HG02571 (cell line): ENCODE measurements around the gene CTIF.

Source experiments
- ATAC-seq: cut with Tn5 transposase; IDR thresholded peaks from one replicate; pipeline ENCODE4 v1.9.1; 2021; ENCODE audit warnings: mild to moderate bottlenecking, moderate library complexity; ENCODE audit not compliant: unreplicated experiment

CTIF gene

DNA sequence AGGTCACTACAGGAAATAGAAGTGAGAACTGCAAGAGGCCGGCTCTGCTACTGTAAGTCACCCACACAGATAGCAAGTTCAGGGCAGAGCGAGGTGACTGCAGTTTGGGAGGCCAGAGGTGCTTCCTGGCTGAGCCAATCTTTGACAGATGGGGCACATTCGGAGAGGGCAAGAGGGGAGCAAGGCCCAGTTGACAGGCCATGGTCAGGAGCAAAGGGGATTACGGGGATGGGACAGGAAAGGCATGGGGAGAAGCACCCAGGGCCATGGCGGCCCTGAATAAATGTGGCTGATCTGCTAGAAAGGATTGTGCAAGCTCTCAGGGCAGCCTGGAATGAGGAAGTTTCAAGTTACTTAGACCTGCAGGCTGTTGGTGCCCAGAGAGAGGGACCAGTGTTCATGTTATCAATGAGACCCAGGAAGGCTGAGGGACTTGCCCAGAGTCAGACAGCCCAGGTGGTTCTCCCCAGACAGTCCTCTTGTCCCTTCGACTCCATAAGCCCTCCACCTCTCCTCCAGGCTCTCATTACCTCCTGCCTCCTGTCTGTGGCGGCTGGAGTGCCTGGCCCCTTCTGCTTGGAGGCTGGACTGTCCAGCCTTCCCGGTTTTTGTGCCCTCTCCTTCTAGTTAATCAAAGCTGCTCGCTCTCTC, 123.3 kb downstream of the CTIF start:
- ATAC-seq: no peak

DNA sequence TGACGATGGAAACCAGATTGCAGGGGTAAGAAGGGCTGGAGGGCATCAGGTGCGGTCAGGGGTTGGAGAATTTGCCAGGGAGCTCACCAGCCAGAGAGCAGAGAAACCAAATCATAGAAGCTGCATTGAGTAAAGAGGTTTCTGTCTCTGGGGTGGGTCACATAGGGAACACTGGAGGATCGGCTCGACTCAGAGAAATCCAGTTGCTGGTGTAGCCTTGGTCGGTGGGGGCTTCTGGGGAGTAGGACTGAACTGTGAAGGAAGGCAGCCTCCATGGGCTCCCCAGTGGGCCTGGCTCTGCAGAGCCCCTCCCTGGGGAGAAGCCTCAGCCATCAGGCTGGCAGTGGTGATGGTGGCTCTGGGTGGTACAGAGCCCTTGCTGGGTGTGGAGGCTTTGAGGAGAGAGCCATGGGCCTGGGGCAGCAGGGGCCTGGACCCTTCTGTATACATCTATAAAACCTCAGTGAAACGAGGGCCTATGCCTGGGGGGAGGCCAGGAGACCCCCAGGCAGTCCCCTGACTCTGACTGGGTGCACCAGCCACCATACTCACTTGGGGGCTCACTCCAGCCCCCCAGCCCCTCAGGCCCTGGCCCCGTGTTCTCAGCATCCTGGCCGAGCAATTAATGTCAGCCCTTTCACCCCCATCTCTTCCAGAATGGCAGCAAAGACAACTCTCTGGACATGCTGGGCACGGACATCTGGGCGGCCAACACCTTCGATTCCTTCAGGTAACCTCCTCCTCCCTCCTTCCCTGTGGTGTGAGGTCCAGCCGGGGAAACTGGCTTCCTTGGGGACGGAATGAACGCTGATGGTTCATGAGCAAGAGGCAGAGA, 124.5 kb downstream of the CTIF start:
- no peak for ATAC-seq

DNA sequence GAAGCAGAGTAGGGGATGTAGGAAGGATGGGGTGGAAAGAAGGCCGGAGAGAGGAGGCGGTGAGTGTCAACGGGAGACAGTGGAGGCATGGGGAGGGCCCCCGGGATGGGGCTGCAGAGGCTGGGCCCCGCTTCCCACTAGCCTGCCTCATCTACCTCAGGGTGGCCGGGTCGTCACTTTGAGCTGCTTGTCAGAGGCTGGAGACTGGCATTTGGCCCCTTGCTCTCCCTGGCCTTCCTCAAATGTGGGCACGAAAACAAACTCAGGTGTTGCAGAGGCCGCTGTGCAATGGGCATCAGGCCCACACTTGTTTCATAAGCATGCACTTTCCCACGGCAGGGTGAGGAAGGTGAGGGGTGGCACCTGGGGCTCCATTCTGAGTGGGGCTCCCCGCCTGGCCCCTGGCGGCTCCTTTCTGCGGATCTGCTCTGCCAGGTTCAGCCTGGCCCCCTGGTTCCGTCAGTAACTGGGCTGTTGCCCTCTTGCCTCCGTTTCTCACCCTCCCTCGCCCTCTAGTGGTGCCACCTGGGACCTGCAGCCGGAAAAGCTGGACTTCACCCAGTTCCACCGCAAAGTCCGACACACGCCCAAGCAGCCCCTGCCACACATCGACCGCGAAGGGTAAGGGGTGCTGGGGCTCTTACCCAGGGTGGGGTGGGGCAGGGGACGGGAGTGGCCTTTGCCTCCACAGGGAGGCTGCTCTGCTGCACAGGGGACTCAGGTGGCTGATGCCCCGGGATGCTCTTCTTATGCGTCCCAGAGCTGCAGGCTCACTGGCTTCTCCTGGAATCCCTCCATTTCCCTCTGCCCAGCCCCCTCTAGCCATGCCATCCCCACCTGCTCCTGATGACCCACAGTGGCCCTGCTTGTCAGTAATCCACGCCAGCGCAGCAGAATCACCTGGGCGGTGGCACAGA, 125.4 kb downstream of the CTIF start:
- ATAC-seq: no peak

DNA sequence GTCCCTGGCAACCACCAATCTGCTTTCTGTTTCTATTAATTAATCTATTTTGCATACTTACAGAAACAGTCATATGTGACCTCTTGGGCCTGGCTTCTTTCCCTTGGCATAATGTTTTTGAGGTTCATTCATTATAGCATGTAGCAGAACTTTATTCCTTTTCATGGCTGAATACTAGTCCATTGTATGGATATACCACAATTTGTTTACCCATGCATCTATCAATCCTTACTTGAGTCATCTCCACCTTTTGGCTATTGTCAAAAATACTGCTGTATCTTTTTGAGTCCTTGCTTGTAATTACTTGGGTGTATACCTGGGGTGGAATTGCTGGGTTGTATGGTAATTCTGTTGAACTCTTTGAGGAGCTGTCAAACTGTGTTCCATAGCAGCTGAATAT, 126.8 kb downstream of the CTIF start:
- ATAC-seq: no peak

DNA sequence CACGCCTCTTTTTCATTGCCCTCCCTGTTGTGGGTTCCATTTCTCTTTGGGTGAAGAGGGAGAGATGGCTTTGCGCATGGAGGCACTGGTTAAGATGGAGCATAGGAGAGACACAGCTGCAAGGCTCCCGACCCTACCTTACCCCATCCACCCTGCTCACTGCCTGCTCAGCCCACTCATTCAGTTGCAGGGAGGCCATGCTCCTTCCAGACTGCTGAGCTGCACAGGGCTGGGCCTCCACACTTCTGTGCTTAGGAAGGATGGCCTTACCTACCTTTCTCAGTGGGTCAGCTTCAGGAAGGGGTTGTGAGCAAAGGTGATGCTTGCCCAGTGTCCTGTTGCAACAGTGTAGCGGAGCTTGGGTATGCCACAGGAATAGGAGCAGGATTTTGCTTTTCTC, 127.8 kb downstream of the CTIF start:
- ATAC-seq: no peak

DNA sequence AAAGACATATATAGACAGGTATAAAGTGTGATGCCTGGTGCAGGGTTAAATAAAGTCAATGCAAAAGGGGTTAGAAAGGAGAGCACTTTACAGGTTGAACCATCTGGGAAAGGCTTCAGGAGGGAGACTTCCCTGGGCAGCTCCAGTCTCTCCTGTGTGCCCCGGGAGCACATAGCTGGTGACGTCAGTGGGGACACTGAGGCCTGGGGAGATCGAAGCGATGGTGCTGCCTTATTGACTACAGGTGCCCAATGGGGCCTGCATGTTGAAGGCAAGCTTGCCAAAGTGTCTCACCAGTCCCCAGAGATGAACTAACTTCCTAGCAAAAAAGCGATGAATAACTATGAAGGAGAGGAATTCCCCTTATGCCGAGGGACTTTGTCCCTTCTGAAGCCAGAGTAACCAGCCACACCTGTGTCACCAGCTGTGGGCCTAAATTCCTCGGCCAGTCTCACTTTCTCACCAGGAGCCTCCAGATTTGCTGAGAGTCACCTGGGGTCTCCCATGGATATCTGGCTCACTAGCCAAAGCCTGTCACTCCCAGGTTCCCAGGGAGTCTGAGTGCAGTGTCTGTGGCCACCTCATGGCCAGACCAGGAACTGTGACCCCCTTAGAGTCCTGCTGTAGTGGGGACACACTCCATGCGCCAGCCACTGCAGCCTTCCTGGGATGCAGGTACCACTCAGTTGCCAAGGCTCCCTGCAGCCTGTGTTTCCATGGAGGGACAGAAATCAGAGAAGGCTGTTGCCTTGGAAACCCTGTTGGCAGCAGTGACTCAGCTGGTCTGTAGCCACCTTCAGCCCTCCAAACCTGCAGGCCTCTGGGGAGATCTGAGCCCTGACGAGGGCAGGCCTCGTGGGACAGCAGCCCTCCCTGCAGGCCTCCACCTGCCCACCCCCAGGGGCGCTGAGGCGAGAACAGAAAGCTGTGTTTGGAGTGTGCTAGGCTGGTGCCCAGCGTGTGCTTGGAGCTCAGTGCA, 128.7 kb downstream of the CTIF start:
- peak; percentile 39 for ATAC-seq

DNA sequence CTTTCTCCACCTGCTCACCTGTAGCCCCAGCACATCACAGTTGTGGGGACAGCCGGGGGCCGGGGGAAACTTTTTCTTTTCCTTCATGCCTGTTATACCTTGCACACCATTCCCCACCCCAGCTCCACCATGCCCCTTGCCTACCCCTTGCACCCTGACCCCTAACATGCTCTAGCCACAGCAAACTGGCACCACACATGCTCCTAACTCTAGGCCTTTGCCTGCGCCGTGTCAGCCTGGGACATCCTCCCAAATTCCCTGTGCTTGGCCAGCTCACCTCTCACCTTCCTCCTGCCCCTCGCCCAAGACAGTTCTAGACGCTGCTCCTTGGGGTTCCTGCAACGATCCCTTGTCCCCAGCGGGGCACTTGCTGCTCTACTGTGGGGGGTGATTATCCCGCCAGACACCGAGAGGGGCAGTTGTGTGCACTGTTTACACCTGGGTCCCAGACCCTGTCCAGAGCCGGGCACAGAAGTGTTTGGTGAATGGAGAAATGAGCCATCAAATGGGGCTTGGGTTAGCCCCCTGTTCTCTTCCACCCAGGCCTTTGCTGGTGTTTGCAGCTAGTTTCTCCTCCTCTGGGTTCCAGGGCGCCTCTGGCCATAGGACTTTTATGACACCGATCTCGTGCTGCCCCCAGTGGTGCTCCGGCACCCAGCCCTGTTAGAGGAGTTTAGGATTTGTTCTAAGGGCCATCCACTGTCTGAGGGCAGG, 129.8 kb downstream of the CTIF start:
- no peak for ATAC-seq

DNA sequence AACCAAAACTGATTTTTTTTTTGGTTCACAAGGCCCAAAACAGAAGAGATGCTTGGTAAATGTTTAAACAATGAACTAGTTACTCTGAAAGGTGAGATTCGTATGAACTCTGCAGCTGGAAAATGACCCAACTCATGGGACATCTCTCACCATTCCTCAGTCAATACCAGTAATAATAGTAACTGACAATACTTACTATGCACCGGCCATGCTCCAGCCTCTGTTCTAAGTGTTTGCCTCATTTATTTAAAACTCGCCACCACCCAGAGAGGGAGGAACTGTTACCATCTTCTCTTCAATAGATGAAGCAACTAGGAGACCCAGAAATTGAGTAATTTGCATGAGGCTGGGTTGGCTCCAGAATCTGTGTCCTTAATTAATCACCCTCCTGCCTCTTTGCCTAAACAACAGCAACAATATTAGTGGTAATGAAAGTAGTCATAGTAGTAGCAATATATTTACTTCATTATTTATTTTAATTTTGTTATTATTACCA, 130.4 kb downstream of the CTIF start:
- no peak for ATAC-seq

DNA sequence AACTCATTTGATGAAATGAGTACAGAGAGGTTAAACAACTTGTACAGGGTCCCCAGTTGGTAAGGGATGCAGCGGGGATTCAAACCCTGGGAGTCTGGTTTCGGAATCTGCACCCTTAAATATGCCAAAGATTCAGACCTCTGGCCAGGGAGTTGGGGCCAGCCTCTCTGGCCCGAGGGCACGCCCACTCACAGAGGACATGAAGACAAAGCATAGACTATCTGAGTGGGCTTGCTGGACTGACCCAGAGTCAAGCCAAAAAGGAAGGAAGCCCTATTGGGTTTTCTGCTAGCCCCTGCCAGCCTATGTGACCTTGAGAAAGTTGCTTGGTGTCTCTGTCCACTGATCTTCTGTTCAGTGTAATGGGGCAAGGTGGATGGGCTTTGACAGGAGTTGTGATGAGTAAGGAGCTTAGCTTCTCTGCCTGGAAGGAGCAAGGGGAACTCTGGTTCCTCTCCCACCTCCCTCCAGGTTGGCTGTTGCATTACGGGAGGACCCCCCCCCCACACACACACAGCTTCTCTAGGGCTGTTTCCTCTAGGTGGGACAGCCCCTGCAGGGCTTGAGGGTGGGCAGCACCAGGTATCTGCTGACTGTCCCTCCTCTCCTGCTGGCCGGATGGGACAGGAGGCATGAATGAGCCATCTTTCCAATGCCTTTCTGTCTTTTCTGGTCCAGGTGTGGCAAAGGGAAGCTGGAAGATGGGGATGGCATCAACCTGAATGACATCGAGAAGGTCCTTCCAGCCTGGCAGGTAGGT, 131.3 kb downstream of the CTIF start:
- no peak for ATAC-seq

DNA sequence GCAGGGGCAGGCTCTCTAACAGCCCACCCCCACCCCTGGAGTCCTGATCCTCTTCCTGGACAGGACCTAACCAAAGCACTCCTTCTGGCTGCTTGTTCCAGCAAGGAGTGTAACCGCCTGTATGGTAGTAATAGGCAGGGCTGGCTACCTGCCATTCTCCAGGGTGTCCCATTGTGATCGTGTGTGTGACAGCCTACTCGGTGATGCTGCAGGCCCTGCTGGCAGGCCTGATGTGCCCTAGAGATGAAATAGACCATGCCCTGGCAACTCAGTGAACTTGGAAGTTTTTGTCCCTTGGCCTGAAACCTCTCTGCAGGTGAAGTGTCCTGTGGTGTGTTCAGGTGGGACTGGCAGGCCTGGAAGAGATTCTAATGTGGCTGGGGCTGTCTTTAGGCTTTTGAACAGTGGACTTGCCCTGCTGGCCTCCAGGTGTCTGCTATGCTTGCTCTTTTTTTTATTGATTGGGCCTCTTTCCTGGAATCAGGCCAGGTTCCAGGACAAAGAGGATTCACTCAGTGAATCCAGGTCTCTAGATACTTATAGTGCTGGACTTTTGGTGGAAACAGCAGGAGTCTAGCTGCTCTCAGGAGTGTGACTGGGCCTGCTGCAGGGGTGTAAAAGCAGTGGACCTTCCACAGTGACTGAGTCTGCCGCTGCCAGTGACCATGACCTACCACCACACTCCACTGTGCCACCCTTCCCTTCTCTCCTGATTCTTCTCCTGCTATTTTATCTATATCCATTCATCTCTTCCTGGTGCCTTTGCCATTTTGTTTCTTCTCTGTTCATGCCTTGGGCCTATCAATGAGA, 132.1 kb downstream of the CTIF start:
- no peak for ATAC-seq

DNA sequence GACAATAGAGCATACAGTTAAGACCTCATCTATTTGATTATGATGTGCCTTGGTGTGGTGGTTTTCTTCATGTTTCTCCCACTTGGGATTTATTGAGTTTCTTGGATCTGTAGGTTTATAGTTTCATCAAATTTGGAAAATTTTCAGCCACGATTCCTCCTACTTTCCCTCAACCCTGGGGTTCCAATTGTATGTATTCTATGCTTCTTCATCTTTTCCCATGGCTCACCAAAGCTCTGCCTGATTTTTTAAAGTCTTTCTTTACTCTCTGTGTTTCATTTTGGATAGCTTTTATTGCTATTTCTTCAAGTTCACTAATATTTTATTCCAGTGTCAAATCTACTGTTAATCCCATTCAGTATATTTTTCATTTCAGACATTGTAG, 132.7 kb downstream of the CTIF start:
- ATAC-seq: no peak

DNA sequence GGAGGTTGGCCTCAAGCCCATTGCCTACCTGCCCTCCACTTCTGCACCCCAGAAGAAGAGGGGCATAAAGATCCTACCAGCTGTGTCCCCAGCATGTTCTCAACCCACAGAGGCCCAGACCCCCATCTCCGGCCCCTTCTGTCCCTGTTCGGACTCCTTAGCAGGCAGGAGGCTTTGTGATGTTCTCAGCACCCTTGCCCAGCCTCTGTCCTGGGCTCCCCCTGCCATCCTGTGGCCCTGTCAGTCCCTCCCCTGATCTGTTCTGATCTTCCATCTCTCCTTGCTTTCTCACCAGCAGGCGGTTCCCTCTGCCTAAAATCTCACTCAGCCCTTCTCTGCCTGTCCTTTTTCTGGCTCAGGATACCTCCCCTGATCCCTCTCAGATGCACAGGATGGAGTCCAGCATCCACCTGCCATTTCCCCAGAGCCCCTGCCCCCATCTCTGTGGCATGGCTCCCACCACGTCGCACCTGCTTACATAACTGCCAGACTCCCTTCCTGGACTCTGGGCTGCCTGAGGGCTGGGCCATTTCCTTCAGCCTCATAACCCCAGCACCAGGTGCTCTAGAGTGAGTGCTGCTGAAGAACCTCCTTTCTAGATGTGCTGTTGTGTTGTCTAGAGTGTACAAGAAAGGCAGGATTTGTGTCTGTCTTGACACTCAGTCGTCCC, 134.0 kb downstream of the CTIF start:
- ATAC-seq: no peak

DNA sequence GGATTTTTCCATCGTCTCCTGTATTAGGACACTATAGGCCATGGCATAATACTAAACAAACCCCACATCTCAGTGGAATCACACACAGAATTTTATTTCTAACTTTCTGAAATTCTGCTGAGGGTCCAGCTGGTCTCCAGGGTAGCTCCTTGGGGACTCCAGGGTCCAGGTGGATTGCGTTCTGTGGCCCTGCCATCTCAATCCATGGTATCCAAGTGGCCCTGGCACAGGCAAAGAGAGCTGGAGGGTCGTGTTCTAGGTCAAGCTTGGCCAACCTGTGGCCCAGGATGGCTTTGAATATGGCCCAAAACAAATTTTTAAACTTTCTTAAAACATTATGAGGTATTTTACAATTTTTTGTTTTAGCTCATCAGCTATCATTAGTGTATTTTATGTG, 134.6 kb downstream of the CTIF start:
- no peak for ATAC-seq

DNA sequence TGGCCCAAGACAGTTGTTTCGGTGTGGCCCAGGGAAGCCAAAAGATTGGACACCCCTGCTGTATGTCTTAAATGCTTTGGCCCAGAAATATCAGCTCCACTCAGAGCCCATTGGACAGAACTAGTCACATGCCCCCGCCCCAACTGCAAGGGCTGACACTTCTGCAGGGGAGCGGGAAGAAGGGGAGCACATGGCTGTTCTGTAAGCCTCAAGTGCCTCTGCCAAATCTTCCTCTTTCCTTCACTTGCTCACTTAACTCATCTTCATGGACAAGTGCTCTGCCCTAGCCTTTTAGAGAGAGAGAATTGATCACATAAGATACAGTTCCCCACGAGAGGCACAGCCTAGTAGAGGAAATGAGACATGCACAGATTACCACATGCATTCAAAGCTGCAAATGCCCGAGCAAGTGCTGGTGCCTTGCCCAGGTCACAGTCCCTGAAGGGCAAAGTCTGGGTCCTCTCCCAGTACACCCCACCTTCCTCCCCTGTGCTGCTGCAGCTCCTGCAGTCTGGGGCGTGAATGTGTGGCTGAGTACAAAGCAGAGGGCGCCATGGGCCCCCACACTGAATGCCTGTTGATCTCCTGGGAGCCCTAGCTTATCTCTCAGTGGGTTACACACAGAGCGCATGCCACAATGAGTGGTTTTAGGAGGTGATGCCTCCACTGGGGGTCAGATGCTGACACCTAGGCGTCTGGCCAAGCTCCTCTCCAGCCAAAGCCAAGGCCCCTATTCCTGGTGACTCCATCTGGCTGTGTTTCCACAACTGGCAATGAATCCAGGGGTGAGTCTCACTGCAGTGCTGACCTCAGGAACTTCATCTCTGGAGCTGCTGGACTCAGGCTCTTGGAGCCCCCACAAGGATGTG, 135.3 kb downstream of the CTIF start:
- ATAC-seq: no peak

DNA sequence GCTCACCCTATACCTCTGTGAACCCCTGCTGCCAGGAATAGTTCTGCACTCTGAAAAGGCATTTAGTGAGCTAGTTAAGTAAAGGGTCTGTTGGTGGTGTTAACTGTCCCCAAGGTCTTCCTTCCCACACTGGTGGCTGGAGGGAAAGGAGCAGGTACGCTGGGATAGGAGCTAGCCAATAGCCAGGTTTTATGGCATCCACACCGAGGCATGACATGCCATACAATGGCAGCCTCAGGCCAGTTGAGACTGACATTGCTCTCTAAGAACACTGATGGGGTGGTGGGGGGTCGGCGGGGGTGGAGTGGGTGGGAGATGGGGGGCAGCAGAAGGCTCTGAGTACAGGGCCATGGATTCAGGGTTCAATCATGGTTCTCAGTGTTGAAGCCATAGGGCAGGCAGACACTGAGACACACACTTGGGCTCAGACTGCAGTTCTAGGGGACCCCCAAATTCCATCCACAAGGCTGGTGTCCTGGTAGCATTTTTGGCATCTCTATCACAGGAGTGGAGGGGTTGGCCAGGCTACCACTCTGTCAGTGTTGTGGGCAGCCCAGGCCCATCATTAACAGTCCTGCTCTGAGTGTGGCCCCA, 136.0 kb downstream of the CTIF start:
- ATAC-seq: no peak

DNA sequence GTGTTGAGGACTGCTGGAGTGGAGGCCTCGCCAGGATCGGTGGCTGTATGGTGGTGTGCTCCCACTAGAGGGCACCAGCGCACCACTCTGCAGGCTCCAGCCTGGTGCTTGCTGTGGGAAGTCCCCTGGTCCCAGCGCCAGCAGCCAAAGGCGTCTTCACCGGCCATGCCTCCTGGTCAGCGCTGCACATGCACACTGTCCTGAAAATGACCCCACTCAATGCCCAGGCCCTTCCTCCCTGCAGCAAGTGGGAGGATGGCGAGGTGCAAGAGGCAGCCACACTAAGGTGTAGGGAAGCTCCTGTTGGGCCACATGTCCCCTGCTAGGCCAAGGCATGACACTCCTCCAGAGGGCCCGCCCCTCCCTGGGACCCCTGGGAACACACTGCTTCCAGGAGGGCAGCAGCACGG, 136.5 kb downstream of the CTIF start:
- peak; percentile 80 for ATAC-seq
